ENCODE results near the gene OR1E2.

Gene OR1E2

DNA sequence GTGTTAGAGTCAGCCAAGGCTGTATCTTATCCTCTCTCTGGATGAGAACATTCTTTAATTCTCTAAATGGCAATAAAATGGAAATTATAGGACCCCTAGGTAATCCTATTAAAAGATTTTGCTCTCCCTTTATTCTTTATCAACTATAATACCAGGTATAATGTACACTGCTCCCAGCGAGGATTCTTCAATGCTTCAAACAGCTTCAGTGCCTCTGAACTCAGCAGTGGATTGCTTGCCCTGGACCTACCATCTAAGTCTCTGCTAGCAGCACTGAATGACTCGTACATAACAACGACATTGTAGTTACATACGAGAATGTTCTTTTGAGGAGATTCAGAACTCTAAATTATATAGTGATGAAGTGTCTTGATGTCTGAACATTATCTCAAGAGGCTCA, 43.9 kb downstream of the OR1E2 start:
- no peak for DNase-seq

GRCh38 chr17:3385869-3386816, 47.5 kb downstream of the OR1E2 start, which contains the start of gene OR3A2:
TSS of gene OR3A2 (minus strand) at chr17:3386308.
- DNase-seq = no peak
